Right ventricle myocardium superior (tissue), 1 donor: ENCODE data around the gene CYTH2. TPM values are rescaled to one million over a fixed set of nuclear protein-coding genes. Genes with fewer than 3 reads are reported as not detected.
"Not testable (repeated sequence)": the region's sequence is repeated elsewhere in the genome, so short reads cannot be mapped to it uniquely, and the experiment has no call there.

Experiments
- ATAC-seq: fragments of 200-7000 bp; cut with Tn5 transposase; one replicate; pipeline ENCODE4 v1.9.1; 2020; ENCODE audit warnings: mild to moderate bottlenecking; ENCODE audit not compliant: poor library complexity
- DNase-seq: peaks from one replicate; pipeline ENCODE4 v3.0.0-alpha.2; 2020
- intact Hi-C: fragments of 100-400 bp; cut with DNase I; formaldehyde crosslinking; loops from one replicate; pipeline ENCODE4 v1.11.2; 2022
- total RNA-seq: library from RNA; stranded (reverse); fragmentation: NEBNext Ultra II Directional; extraction: Animal tissue kit (Norgen Biotek cat#: 25700); gene quantifications from one replicate; pipeline ENCODE4 v1.2.1, GENCODE V29; 2021
- donor health status: DM: no; HTN: yes; CAD: no; lungs with severe emphysema.

The CYTH2 gene
- total RNA-seq, 1 donor from 2014 or later, result 29.8 TPM

- intact Hi-C loops, result no loop called here
- DNase-seq (no peak), ATAC-seq (peak; percentile 42)
Observed at GRCh38 chr19:48501494-48502349, 32.6 kb downstream of the CYTH2 start.

GRCh38 chr19:48502350-48503018, 33.3 kb downstream of the CYTH2 start:
- intact Hi-C loops, result no loop called here
- DNase-seq, result no peak
- no peak for ATAC-seq

- no peak for ATAC-seq
- intact Hi-C loops, result loop anchor here (5.0 kb wide), 1 partner anchor 76 kb away; no protein-coding TSS in a partner anchor
- no peak for DNase-seq
Observed at GRCh38 chr19:48506138-48506733, 37.1 kb downstream of the CYTH2 start.

- intact Hi-C loops, result loop anchor here (5.0 kb wide), 1 partner anchor 74 kb away; no protein-coding TSS in a partner anchor
Observed at GRCh38 chr19:48507911-48508439, 38.8 kb downstream of the CYTH2 start.

GRCh38 chr19:48508729-48509411, 39.7 kb downstream of the CYTH2 start:
- no peak for ATAC-seq
- intact Hi-C loops, result loop anchor here (5.0 kb wide), 1 partner anchor 73 kb away; no protein-coding TSS in a partner anchor
- DNase-seq, result no peak

More at GRCh38 chr19:48507911-48508439, 38.8 kb downstream of the CYTH2 start:
- DNase-seq, result no peak
- no peak for ATAC-seq

- no peak for ATAC-seq
- intact Hi-C loops, result loop anchor here (5.0 kb wide), 1 partner anchor 73 kb away; no protein-coding TSS in a partner anchor
- DNase-seq, result no peak
Observed at GRCh38 chr19:48509467-48510194, 40.5 kb downstream of the CYTH2 start.

GRCh38 chr19:48510421-48511268, 41.5 kb downstream of the CYTH2 start:
- intact Hi-C loops, result no loop called here
- DNase-seq (peak; percentile 64), ATAC-seq (peak; percentile 82)

GRCh38 chr19:48511321-48511731, 42.2 kb downstream of the CYTH2 start:
- DNase-seq (no peak), ATAC-seq (no peak)
- intact Hi-C loops, result no loop called here

- DNase-seq (no peak), ATAC-seq (no peak)
- intact Hi-C loops, result no loop called here
Observed at GRCh38 chr19:48511800-48512503, 42.8 kb downstream of the CYTH2 start, which contains the start of gene LMTK3. Gene LMTK3 (minus strand): TSS chr19:48511835. CDS start chr19:48511576, 259 bp downstream.

GRCh38 chr19:48512504-48513288, 43.5 kb downstream of the CYTH2 start:
- ATAC-seq (no peak), DNase-seq (no peak)
- intact Hi-C loops, result no loop called here

- peak; percentile 84 for ATAC-seq
- DNase-seq, result peak; percentile 68
- intact Hi-C loops, result no loop called here
Observed at GRCh38 chr19:48513289-48514122, 44.3 kb downstream of the CYTH2 start.

GRCh38 chr19:48514123-48514458, 44.9 kb downstream of the CYTH2 start:
- intact Hi-C loops, result no loop called here

GRCh38 chr19:48516536-48516935, 47.4 kb downstream of the CYTH2 start:
- DNase-seq (no peak), ATAC-seq (no peak)
- intact Hi-C loops, result no loop called here

More at GRCh38 chr19:48514123-48514458, 44.9 kb downstream of the CYTH2 start:
- ATAC-seq, result no peak
- no peak for DNase-seq

GRCh38 chr19:48518207-48518606, 49.0 kb downstream of the CYTH2 start:
- intact Hi-C loops, result no loop called here
- ATAC-seq (no peak), DNase-seq (no peak)

GRCh38 chr19:48519426-48519825, 50.3 kb downstream of the CYTH2 start:
- DNase-seq, intact Hi-C loops, ATAC-seq: not testable (repeated sequence)
